ENCODE measurements around the gene INVS.
"Not testable (repeated sequence)": the region's sequence is repeated elsewhere in the genome, so short reads cannot be mapped to it uniquely, and the experiment has no call there.

The INVS gene

GRCh38 chr9:100338736-100339135, 239.7 kb downstream of the INVS start:
- not testable (repeated sequence) for DNase-seq (ENCODE audit: low read depth)

- no peak for DNase-seq (ENCODE audit: low read depth)
Observed at GRCh38 chr9:100340224-100340623, 241.2 kb downstream of the INVS start.

DNA sequence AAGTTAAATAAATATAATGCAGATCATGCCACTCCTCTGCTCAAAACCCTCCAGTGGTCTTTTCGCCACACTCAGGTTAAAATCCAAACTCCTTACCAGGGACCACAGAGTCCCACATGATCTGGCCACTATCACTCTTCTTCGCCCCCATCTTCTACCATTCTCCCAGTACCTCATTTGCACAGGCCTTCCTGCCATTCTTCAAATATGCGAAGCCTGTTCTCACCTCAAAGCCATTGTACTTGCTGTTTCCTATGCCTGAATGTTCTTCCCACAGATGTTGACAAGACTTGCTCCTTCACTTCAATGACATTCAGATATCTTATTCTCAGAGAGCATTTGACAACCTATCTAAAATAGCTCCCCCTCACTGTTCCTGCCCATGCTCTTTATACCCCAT, 242.8 kb downstream of the INVS start:
- no peak for DNase-seq (ENCODE audit: low read depth)

- no peak for DNase-seq (ENCODE audit: low read depth)
Observed at GRCh38 chr9:100346836-100347235, 247.8 kb downstream of the INVS start.

- no peak for DNase-seq (ENCODE audit: low read depth)
Observed at GRCh38 chr9:100350188-100350587, 251.1 kb downstream of the INVS start.

All from stimulated activated CD8-positive, alpha-beta memory T cell treated with anti-CD3 and anti-CD28 coated beads, Interleukin-12 subunit alpha, Interleukin-12 subunit beta, amount 100 ng/mL, for 4 hours (primary cell).